ENCODE results near the gene SERPINB3.

DNA sequence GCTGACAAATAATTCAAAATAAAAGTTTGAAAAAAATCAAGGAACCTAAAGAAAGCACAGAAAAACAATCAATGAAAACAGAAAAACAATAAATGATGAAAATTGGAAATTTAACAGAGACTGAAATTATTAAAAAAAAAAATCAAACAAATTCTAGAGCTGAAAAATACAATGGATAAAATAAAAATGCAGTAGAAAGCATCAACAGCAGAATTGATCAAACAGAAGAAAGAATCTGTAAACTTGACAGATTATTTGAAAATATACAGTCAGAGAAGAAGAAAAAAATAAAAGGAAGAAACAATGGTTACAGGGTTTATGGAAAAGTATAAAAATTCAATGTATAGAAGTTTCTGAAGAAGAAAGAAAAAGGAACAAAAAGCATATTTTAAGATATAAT lies 33.9 kb downstream of the SERPINB3 start:
- TF ChIP-seq, protein P1, sequence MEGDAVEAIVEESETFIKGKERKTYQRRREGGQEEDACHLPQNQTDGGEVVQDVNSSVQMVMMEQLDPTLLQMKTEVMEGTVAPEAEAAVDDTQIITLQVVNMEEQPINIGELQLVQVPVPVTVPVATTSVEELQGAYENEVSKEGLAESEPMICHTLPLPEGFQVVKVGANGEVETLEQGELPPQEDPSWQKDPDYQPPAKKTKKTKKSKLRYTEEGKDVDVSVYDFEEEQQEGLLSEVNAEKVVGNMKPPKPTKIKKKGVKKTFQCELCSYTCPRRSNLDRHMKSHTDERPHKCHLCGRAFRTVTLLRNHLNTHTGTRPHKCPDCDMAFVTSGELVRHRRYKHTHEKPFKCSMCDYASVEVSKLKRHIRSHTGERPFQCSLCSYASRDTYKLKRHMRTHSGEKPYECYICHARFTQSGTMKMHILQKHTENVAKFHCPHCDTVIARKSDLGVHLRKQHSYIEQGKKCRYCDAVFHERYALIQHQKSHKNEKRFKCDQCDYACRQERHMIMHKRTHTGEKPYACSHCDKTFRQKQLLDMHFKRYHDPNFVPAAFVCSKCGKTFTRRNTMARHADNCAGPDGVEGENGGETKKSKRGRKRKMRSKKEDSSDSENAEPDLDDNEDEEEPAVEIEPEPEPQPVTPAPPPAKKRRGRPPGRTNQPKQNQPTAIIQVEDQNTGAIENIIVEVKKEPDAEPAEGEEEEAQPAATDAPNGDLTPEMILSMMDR (conservative IDR thresholded peaks at IDR 0.05; ENCODE audit: low read depth in 2 of 2), result no peak
- TF ChIP-seq POLR2AphosphoS5 (IDR thresholded peaks at IDR 0.05; ENCODE audit: low read depth) (no peak), JUNB (IDR thresholded peaks at IDR 0.05; ENCODE audit: unreplicated experiment) (no peak), EZH2 (IDR thresholded peaks at IDR 0.05; ENCODE audit: low read depth, unreplicated experiment) (no peak), CREB1 (CRISPR knock-in tag; IDR thresholded peaks at IDR 0.05; ENCODE audit: low read depth) (no peak), ZNF114 (CRISPR knock-in tag; IDR thresholded peaks at IDR 0.05) (no peak), EZH2phosphoT487 (IDR thresholded peaks at IDR 0.05; ENCODE audit: unreplicated experiment) (no peak), ZNF331 (CRISPR knock-in tag; IDR thresholded peaks at IDR 0.05; ENCODE audit: low read depth) (no peak), STAT1 (IDR thresholded peaks at IDR 0.05; ENCODE audit: unreplicated experiment) (no peak)
- TF ChIP-seq, protein P2, sequence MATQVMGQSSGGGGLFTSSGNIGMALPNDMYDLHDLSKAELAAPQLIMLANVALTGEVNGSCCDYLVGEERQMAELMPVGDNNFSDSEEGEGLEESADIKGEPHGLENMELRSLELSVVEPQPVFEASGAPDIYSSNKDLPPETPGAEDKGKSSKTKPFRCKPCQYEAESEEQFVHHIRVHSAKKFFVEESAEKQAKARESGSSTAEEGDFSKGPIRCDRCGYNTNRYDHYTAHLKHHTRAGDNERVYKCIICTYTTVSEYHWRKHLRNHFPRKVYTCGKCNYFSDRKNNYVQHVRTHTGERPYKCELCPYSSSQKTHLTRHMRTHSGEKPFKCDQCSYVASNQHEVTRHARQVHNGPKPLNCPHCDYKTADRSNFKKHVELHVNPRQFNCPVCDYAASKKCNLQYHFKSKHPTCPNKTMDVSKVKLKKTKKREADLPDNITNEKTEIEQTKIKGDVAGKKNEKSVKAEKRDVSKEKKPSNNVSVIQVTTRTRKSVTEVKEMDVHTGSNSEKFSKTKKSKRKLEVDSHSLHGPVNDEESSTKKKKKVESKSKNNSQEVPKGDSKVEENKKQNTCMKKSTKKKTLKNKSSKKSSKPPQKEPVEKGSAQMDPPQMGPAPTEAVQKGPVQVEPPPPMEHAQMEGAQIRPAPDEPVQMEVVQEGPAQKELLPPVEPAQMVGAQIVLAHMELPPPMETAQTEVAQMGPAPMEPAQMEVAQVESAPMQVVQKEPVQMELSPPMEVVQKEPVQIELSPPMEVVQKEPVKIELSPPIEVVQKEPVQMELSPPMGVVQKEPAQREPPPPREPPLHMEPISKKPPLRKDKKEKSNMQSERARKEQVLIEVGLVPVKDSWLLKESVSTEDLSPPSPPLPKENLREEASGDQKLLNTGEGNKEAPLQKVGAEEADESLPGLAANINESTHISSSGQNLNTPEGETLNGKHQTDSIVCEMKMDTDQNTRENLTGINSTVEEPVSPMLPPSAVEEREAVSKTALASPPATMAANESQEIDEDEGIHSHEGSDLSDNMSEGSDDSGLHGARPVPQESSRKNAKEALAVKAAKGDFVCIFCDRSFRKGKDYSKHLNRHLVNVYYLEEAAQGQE (IDR thresholded peaks at IDR 0.05; ENCODE audit: unreplicated experiment), result no peak
- TF ChIP-seq, protein P3, sequence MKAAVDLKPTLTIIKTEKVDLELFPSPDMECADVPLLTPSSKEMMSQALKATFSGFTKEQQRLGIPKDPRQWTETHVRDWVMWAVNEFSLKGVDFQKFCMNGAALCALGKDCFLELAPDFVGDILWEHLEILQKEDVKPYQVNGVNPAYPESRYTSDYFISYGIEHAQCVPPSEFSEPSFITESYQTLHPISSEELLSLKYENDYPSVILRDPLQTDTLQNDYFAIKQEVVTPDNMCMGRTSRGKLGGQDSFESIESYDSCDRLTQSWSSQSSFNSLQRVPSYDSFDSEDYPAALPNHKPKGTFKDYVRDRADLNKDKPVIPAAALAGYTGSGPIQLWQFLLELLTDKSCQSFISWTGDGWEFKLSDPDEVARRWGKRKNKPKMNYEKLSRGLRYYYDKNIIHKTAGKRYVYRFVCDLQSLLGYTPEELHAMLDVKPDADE (IDR thresholded peaks at IDR 0.05), result no peak
- TF ChIP-seq, protein P4, sequence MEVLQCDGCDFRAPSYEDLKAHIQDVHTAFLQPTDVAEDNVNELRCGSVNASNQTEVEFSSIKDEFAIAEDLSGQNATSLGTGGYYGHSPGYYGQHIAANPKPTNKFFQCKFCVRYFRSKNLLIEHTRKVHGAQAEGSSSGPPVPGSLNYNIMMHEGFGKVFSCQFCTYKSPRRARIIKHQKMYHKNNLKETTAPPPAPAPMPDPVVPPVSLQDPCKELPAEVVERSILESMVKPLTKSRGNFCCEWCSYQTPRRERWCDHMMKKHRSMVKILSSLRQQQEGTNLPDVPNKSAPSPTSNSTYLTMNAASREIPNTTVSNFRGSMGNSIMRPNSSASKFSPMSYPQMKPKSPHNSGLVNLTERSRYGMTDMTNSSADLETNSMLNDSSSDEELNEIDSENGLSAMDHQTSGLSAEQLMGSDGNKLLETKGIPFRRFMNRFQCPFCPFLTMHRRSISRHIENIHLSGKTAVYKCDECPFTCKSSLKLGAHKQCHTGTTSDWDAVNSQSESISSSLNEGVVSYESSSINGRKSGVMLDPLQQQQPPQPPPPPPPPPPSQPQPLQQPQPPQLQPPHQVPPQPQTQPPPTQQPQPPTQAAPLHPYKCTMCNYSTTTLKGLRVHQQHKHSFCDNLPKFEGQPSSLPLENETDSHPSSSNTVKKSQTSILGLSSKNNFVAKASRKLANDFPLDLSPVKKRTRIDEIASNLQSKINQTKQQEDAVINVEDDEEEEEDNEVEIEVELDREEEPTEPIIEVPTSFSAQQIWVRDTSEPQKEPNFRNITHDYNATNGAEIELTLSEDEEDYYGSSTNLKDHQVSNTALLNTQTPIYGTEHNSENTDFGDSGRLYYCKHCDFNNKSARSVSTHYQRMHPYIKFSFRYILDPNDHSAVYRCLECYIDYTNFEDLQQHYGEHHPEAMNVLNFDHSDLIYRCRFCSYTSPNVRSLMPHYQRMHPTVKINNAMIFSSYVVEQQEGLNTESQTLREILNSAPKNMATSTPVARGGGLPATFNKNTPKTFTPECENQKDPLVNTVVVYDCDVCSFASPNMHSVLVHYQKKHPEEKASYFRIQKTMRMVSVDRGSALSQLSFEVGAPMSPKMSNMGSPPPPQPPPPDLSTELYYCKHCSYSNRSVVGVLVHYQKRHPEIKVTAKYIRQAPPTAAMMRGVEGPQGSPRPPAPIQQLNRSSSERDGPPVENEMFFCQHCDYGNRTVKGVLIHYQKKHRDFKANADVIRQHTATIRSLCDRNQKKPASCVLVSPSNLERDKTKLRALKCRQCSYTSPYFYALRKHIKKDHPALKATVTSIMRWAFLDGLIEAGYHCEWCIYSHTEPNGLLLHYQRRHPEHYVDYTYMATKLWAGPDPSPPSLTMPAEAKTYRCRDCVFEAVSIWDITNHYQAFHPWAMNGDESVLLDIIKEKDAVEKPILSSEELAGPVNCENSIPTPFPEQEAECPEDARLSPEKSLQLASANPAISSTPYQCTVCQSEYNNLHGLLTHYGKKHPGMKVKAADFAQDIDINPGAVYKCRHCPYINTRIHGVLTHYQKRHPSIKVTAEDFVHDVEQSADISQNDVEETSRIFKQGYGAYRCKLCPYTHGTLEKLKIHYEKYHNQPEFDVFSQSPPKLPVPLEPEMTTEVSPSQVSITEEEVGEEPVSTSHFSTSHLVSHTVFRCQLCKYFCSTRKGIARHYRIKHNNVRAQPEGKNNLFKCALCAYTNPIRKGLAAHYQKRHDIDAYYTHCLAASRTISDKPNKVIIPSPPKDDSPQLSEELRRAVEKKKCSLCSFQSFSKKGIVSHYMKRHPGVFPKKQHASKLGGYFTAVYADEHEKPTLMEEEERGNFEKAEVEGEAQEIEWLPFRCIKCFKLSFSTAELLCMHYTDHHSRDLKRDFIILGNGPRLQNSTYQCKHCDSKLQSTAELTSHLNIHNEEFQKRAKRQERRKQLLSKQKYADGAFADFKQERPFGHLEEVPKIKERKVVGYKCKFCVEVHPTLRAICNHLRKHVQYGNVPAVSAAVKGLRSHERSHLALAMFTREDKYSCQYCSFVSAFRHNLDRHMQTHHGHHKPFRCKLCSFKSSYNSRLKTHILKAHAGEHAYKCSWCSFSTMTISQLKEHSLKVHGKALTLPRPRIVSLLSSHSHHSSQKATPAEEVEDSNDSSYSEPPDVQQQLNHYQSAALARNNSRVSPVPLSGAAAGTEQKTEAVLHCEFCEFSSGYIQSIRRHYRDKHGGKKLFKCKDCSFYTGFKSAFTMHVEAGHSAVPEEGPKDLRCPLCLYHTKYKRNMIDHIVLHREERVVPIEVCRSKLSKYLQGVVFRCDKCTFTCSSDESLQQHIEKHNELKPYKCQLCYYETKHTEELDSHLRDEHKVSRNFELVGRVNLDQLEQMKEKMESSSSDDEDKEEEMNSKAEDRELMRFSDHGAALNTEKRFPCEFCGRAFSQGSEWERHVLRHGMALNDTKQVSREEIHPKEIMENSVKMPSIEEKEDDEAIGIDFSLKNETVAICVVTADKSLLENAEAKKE (CRISPR knock-in tag; IDR thresholded peaks at IDR 0.05), result no peak

Measured in GM23338 (cell line).